ENCODE data around the gene SMAD3.
"Not testable (repeated sequence)": the region's sequence is repeated elsewhere in the genome, so short reads cannot be mapped to it uniquely, and the experiment has no call there.

The SMAD3 gene

DNA sequence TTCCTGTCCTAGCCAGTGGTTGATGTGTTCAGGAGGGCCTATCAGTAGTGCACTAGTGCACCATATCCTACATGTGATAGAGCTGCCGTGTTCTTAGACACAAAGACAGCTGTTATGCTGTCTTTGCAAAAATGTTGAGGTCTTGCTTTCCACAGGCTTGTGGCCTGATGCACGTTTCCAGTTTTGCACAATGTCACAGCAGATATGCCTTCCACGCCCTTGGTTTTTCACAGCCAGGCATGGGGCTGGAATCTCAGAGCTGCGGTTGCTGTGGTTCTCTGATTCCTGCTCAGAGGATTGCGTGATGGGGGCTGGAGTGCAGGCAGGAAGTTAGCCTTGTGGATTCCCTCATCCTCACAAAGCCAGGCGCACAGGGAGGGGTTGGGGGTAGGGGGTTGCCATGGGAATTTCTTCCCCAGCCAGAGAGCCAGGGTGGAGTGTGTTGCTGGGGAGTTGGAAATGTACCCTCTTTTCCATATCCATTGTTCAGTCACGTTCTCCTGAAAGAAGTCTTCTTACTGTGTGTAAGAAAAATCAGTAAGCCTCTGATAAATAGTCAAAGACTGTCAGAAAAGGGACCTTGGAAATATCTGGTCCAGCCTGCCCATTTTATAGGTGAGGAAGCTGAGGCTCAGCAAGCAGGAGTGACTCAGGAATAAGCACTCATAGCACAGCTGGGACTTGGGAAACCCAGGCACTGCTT, 79.4 kb downstream of the SMAD3 start:
- DNase-seq = peak; percentile 30
- peaks cover 94% of the 10 kb centered on the region for H3K4me1 Mint-ChIP-seq (ENCODE audit: low read depth)
- H3K27me3 Mint-ChIP-seq = no peaks in the 10 kb centered on the region
- no peak overlapping the region for H3K4me3 Mint-ChIP-seq
- H3K36me3 Mint-ChIP-seq (ENCODE audit: low read depth) = peaks cover 9% of the 10 kb centered on the region
- peak overlapping the region; percentile 65 for H3K27ac Mint-ChIP-seq
- no peaks in the 10 kb centered on the region for H3K9me3 Mint-ChIP-seq

DNA sequence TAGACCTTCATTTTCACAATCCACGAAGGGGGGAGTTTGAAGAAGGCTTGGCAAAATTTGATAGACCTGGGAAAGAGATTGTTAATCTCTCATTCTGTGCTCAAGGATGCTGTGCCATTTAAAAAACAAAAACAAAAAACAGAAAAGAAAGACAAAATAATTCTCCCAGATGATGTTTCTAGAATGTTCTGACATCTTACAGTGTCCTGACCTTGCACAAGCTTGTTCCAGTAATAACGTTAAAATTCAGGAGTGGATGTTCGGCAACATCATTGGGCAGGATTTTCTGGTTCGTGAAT, 79.9 kb downstream of the SMAD3 start:
- H3K36me3 Mint-ChIP-seq (ENCODE audit: low read depth) = peaks cover 9% of the 10 kb centered on the region
- no peak for DNase-seq
- no peaks in the 10 kb centered on the region for H3K27me3 Mint-ChIP-seq
- H3K27ac Mint-ChIP-seq = peak overlapping the region; percentile 65
- H3K4me1 Mint-ChIP-seq (ENCODE audit: low read depth) = peaks cover 94% of the 10 kb centered on the region
- no peaks in the 10 kb centered on the region for H3K9me3 Mint-ChIP-seq
- H3K4me3 Mint-ChIP-seq = no peak overlapping the region

DNA sequence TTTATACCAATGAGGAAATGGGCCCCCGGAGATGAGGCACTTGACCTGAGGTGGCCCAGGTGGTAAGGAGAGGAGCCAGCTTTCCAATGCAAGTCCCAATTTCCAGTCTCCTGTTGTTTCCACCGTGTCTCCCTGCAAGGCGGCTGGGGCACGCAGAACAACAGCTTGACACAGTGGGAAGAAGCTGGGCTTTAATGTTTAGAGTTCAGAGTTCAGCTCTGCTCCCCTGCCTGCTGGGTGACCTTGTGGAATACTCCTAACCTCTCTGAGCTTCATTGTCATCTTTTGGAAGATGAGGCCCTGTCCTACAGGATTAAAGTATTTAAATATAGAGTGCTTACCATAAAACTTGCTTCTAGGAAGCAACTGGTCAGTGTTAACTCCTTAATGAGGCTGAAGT, 80.3 kb downstream of the SMAD3 start:
- H3K27ac Mint-ChIP-seq = peak overlapping the region; percentile 83
- H3K27me3 Mint-ChIP-seq = no peaks in the 10 kb centered on the region
- H3K36me3 Mint-ChIP-seq (ENCODE audit: low read depth) = peaks cover 7% of the 10 kb centered on the region
- DNase-seq = peak; percentile 25
- no peak overlapping the region for H3K4me3 Mint-ChIP-seq
- H3K9me3 Mint-ChIP-seq = no peaks in the 10 kb centered on the region
- H3K4me1 Mint-ChIP-seq (ENCODE audit: low read depth) = peaks cover 93% of the 10 kb centered on the region

DNA sequence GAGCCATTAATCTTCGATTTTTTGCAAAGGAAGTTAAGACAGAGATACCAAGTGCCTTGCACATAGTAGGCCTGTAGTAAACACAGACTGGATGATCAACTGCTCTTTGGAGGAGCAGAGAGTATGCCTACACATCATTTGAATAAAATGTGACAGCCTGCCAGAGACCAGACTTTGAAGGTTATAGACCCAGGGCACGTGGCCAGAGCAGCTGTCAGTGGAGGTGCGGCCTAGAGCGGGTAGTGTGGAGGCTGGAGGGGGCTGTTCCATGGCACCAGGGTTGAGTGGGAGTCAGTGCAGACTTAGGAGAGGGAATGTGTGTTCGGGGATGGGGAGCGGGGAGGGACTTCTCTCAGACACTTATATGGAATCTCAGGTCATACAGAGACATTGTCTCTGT, 80.8 kb downstream of the SMAD3 start:
- DNase-seq = peak; percentile 30
- Mint-ChIP-seq H3K4me1 (ENCODE audit: low read depth) (peaks cover 91% of the 10 kb centered on the region), H3K9me3 (no peaks in the 10 kb centered on the region), H3K4me3 (no peak overlapping the region), H3K36me3 (ENCODE audit: low read depth) (peaks cover 4% of the 10 kb centered on the region), H3K27me3 (no peaks in the 10 kb centered on the region), H3K27ac (peak overlapping the region; percentile 83)

DNA sequence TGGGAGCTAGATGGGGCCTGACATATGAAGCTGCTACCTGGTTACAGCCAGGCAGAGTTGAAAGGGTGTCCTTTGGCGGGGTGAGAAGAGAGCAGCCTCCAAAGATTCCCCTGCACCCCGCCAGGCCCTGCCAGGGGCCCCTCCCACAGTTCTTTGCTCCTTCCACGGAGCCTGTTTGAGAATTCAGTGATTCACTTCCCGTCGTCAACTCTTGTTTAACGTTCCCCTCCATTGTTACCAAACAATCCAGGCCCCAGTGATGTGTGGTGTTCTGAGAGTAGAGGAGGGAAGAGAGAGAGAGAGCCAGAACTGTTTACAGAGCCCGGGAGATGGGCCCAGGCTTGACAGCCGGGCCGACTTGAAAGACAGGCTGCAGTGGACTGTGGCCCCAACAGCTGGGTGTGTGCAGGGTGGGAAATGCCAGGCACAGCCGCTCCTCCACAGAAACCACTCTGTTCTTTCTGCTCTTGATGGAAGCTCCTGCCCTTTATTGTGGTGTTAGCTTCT, 81.5 kb downstream of the SMAD3 start:
- peak overlapping the region; percentile 83 for H3K27ac Mint-ChIP-seq
- H3K4me3 Mint-ChIP-seq = peak overlapping the region; percentile 44
- peak; percentile 48 for DNase-seq
- peaks cover 4% of the 10 kb centered on the region for H3K36me3 Mint-ChIP-seq (ENCODE audit: low read depth)
- peaks cover 89% of the 10 kb centered on the region for H3K4me1 Mint-ChIP-seq (ENCODE audit: low read depth)
- H3K27me3 Mint-ChIP-seq = no peaks in the 10 kb centered on the region
- H3K9me3 Mint-ChIP-seq = no peaks in the 10 kb centered on the region

DNA sequence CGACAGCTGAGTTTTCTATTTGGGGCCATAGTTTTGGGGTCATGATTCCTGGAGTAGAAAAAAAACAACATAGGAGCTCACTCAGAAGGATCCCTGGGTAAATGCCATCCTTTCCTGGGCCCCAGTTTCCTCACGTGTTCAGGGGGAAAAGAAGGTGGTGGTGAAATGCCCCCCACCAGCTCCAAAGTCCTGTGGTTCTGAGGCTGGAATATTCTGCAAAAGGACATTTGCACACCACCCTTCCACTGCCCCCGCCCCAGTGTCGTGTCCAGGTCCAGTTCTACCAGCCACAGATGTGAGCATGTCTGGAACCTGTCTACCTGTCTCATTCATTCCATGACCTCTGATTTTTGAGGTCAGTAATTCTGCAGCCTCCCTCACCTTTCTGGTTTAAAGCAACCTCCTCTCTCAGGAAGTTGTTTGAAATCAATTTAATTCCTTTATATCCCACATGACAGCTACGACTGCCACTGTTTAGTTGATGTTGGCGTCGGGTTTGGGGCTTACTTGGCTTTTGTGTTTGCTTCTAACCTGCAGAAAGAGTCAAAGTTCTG, 82.1 kb downstream of the SMAD3 start:
- DNase-seq = no peak
- Mint-ChIP-seq H3K9me3 (no peaks in the 10 kb centered on the region), H3K4me1 (ENCODE audit: low read depth) (peaks cover 89% of the 10 kb centered on the region), H3K4me3 (peak overlapping the region; percentile 44), H3K36me3 (ENCODE audit: low read depth) (peaks cover 9% of the 10 kb centered on the region), H3K27ac (peak overlapping the region; percentile 83), H3K27me3 (no peaks in the 10 kb centered on the region)

DNA sequence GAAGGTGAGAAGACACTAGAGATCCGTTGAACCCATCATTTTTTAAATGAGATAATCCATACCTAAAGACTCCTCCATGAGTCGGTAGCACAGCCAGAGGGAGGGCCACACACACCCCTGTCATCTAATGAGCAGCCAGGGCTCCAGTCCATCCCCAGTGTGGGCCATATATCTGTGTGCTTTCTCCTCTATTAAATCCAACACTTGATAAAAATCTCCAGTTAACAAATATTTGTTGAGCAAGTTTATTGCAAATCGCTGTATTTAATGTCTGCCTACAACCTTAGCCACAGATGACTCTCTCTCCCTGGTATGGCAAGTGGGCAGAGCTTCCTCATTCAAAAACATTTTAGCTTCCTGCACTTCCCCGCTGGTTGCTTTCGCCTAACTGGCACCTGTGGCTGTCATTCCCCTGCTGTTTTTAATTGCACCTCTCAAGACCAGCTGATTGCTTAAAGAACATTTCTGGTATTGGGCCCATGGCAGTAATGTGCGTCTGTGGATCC, 82.8 kb downstream of the SMAD3 start:
- Mint-ChIP-seq H3K36me3 (ENCODE audit: low read depth) (peaks cover 12% of the 10 kb centered on the region), H3K4me1 (ENCODE audit: low read depth) (peaks cover 87% of the 10 kb centered on the region), H3K27me3 (no peaks in the 10 kb centered on the region), H3K4me3 (no peak overlapping the region), H3K27ac (peak overlapping the region; percentile 83), H3K9me3 (no peaks in the 10 kb centered on the region)
- DNase-seq = peak; percentile 31

DNA sequence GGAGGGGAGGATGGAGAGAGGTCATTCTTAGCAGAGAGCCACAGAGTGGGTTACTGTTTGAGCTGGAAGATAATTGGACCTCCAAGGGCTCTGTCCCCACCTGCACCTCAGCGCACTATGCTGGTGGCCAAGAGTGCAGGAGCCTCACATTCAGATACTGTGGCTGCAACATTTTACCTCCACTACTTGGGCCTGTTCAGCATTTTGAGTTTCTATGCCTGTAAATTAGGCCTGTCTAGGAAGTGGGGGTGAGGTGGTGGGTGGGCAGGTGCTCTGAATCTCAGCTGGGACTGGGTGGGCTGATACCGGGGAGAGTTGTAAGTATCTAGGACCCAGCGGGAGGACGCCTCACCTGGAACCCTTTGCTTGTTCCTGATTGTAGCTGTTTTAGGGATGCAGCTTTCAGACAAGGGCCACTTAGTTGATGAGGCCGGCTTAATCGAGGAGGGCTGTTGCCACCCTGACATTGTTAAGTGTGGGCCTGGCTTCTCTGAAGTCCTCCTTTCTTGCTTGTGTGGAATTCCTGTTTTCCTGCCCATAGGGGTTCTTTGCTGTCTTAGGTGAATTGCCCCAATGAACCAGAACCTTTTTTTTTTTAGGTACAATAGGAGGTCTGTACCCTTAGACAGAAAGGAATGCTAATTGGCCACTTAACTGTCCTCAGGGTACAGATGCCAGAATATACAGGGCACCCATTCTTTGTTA, 83.8 kb downstream of the SMAD3 start:
- Mint-ChIP-seq H3K4me1 (ENCODE audit: low read depth) (peaks cover 87% of the 10 kb centered on the region), H3K36me3 (ENCODE audit: low read depth) (peaks cover 17% of the 10 kb centered on the region), H3K27ac (peak overlapping the region; percentile 93), H3K27me3 (no peaks in the 10 kb centered on the region), H3K4me3 (no peak overlapping the region), H3K9me3 (no peaks in the 10 kb centered on the region)
- no peak for DNase-seq

DNA sequence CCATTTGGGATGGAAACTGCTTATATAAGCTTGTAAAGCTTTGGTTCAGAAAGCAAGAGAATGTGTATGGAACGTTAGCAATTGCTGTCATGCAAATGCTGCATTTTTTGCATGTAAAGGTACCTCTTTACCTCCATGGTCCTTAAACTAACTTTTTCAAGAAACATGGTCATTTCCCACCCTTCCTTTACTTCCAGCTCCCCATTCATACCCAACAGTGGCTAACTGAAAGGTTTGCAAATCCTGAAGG, 84.3 kb downstream of the SMAD3 start:
- H3K4me1 Mint-ChIP-seq (ENCODE audit: low read depth) = peaks cover 85% of the 10 kb centered on the region
- H3K36me3 Mint-ChIP-seq (ENCODE audit: low read depth) = peaks cover 20% of the 10 kb centered on the region
- no peaks in the 10 kb centered on the region for H3K9me3 Mint-ChIP-seq
- peak overlapping the region; percentile 69 for H3K4me3 Mint-ChIP-seq
- H3K27me3 Mint-ChIP-seq = no peaks in the 10 kb centered on the region
- peak overlapping the region; percentile 93 for H3K27ac Mint-ChIP-seq
- DNase-seq = no peak

DNA sequence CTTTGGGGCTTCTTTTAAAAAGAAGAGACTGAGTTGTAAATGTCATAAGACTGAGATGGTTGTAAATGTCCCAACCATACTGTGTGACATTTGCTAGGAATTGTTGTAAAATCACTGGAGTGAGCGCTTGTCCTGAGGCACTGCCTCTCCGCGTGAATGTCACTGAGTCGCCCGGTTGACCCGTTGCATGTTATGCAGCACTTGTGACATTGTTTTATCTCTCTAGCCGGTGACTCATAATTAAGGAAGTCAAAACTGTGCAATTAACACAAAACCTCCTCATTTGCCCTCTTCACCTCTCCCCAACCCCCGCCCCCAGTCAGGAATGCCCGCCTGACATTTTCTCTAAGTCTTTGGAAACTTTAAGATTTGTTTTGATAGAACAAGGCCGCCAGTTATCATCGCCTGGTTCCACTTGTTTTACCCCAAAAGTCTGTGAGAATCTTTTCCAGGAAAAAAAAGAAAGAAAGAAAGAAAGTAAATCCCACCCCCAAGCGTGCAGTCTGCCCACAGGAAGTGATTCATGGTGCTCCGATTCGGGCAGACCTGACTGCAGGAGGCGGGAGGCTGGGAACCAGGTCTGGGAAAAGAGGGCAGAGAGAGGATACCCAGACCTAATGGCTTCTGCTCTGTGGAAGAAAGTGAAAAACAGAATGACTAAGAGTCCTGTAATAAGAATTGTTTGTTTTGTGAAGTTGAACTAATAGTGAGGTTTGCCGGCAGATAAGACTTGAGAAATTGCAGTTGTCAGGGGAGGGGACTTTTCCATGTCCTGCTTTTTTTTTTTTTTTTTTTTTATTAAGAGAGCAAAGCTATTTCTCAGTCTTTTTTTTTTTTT, 84.8 kb downstream of the SMAD3 start:
- DNase-seq = peak; percentile 70
- Mint-ChIP-seq H3K27me3 (no peaks in the 10 kb centered on the region), H3K9me3 (no peaks in the 10 kb centered on the region), H3K4me1 (ENCODE audit: low read depth) (peaks cover 82% of the 10 kb centered on the region), H3K36me3 (ENCODE audit: low read depth) (peaks cover 21% of the 10 kb centered on the region), H3K4me3 (peak overlapping the region; percentile 69), H3K27ac (peak overlapping the region; percentile 93)

DNA sequence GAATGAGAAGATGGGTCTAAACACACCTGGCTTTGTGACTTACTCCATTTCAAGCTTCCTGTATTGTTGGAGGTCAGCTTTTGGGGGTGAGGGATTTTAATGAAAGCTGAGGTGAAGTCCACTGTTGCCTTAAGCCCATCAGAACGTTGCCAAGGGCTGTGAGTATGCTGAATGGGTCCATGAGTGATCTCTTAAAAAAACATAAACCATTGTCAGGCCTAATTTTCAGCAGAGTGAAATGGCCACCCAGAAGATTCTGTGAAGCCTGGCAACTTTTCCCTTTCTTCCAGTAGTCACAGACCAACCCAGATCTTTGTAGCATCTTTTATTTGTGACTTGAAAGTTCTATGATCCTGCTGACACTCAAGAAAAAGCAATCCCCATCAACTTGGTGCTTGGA, 87.0 kb downstream of the SMAD3 start:
- Mint-ChIP-seq H3K36me3 (ENCODE audit: low read depth) (peaks cover 31% of the 10 kb centered on the region), H3K27me3 (no peaks in the 10 kb centered on the region), H3K27ac (peak overlapping the region; percentile 28), H3K9me3 (no peaks in the 10 kb centered on the region), H3K4me3 (no peak overlapping the region), H3K4me1 (ENCODE audit: low read depth) (peaks cover 76% of the 10 kb centered on the region)
- peak; percentile 5 for DNase-seq

DNA sequence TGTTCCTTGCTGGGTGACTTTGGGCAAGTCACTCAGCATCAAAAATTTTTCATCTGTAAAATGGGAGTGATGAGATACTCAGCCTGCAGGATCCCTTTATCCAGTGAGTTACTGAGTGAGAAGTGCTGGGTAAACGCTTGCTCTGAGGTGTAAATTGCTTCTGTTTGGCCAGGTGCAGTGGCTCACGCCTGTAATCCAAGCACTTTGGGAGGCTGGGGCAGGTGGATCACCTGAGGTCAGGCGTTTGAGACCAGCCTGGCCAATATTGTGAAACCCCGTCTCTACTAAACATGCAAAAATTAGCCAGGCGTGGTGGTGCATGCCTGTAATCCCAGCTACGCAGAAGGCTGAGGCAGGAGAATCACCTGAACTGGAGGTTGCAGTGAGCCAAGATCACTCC, 87.6 kb downstream of the SMAD3 start:
- H3K4me1 Mint-ChIP-seq (ENCODE audit: low read depth) = peaks cover 76% of the 10 kb centered on the region
- H3K4me3 Mint-ChIP-seq, DNase-seq, H3K9me3 Mint-ChIP-seq, H3K27me3 Mint-ChIP-seq: not testable (repeated sequence)
- peaks cover 36% of the 10 kb centered on the region for H3K36me3 Mint-ChIP-seq (ENCODE audit: low read depth)
- H3K27ac Mint-ChIP-seq = peak overlapping the region; percentile 40

DNA sequence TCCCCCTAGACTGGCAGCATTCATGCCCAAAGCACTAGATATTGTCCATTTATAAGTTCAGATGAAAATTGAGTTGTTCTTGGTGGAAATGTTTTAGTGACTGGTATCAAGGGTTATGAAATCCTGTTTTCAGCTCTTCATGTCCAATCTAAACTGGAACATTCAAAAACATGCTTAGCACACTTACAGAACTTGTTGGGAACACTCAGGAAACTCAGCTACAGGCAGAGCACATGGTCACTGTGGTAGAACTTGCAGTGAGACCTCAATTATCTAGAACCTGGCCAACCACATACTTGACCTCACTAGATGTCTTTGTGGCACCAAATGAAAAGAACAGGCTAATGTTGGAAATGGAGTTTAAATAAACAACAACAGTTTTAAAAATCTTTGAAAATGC, 88.8 kb downstream of the SMAD3 start:
- H3K27ac Mint-ChIP-seq = peak overlapping the region; percentile 6
- H3K36me3 Mint-ChIP-seq (ENCODE audit: low read depth) = peaks cover 36% of the 10 kb centered on the region
- no peaks in the 10 kb centered on the region for H3K27me3 Mint-ChIP-seq
- no peak overlapping the region for H3K4me3 Mint-ChIP-seq
- H3K4me1 Mint-ChIP-seq (ENCODE audit: low read depth) = peaks cover 71% of the 10 kb centered on the region
- H3K9me3 Mint-ChIP-seq = no peaks in the 10 kb centered on the region
- DNase-seq = no peak

DNA sequence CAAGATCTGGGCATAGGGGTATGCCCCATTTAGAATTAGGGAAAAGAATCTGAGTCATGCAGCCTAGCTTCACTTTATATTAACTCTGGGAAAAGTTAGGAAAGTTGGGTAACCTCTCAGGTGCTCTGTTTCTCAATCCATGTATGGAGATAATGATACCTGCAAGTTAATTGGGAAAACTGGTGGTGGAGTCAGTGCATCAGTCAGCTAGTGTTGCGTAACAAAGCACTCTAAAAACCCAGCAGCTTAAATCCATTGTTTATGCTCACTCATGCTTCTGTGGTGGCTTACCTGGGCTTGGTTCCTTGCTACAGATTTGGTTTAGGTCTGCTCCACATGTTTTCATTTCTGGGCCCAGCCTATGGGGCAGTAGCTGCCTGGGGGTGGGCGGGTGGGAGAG, 91.0 kb downstream of the SMAD3 start:
- H3K36me3 Mint-ChIP-seq (ENCODE audit: low read depth) = peaks cover 36% of the 10 kb centered on the region
- H3K4me3 Mint-ChIP-seq = no peak overlapping the region
- H3K9me3 Mint-ChIP-seq = no peaks in the 10 kb centered on the region
- H3K27ac Mint-ChIP-seq = no peak overlapping the region
- no peak for DNase-seq
- H3K4me1 Mint-ChIP-seq (ENCODE audit: low read depth) = peaks cover 65% of the 10 kb centered on the region
- no peaks in the 10 kb centered on the region for H3K27me3 Mint-ChIP-seq

Measured in activated T-cell treated with anti-CD3 and anti-CD28 coated beads, Interleukin-2, amount 50 U/mL, for 24 hours (primary cell).